Lung microvascular endothelial cell (primary cell): ENCODE results near the gene DECR2. TPM values are rescaled to one million over a fixed set of nuclear protein-coding genes. Genes with fewer than 3 reads are reported as not detected.
A peak's percentile ranks its signal among the peaks of the same experiment; 100 is the strongest.

ENCODE experiments used
- DNase-seq, 2 donors: peaks; one replicate each; pipeline versions ENCODE4 v3.0.0 to v3.0.0-alpha.2; 2010; ENCODE audit warnings: low read depth in 2 of 2
- total RNA-seq: library from RNA; depleted of rRNA; stranded (reverse); fragments of >200 nt; gene quantifications from 2 replicates; pipeline ENCODE4 v1.2.1, GENCODE V29; 2014

DECR2 gene
- total RNA-seq, 1 donor from 2014 or later, result 9.3 TPM

GRCh38 chr16:440627-441026 lies 38.9 kb downstream of the DECR2 start:
- peak in 1 of 2 donors; percentile 24 for DNase-seq

DNA sequence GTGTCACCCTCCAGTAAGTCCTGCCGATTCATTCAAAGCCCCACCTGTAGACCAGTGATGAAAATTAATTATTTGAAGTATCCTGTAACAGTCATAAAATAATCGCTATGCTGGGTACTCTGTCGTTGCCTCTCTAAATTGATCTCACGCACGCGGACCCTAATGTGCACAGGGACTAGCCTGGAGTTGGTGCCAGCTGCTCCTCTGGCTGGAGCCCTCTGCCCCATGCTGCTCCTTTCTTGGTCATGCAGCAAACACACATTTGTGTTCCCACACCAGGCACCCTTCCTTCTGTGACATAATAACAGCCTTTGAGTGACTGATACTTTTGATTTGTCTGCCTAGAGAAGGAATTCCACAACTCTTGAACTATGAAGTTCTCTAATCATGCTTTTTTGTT lies 39.8 kb downstream of the DECR2 start:
- no peak for DNase-seq

- no peak for DNase-seq
Observed at GRCh38 chr16:442976-443375, 41.3 kb downstream of the DECR2 start.

DNA sequence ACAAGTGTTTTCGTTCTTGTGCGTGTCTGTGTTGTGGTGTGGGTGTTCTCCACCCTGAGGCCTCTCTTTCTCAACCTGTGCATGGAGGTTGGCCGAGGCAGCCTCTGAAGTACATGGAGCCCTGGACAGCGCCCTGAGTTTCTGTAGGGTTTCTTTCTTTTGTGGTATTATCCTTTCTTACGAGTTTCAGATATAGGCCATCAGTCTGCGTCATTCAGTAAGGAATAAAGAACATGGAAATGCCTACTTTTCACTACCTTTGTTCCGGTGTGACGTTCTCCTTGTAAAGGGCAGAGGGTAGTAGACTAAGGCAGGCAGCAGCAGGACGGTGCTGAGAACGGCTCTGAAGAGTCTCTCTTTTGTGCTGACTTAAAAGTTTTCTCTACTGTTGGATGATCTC lies 42.3 kb downstream of the DECR2 start:
- DNase-seq, result no peak

DNA sequence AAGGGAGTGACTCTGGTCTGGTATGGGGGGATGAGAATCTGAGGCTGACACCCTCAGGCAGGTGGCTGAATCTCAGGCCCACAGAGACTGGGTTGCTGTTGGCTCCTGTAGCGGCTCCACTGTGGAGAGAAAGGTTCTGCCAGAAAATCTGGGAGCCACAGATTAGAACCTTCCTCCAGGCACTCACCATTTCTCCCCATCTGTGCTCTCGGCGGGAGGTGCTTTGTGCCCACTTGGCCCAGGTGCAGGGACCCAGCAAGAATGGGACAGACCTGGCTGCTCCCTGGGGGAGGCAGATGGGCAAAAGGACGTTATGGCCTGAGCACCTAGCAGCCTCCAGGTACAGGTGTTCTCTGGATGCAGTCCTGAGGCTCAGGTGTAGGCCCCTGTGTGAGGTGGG lies 43.9 kb downstream of the DECR2 start:
- DNase-seq, result no peak

DNA sequence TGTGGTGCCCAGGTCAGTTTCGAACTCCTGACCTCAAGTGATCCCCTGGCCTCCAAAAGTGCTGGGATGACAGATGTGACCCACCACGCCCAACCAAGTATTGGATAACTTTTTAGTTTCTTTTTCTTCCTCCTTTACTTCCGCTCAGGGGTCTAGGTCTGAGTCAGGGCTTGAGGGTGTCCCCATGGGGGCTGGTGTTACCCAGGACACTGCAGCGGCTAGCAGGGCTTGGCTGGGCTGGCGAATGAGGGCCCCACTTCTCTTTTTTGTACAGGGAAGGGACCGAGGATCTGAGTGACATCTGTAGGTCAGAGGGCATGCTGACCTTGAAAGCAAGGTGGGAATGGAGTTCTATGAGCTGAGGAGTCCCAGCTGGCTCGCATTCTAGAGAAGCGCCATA lies 48.7 kb downstream of the DECR2 start:
- no peak for DNase-seq

GRCh38 chr16:450785-451512 lies 49.3 kb downstream of the DECR2 start:
- DNase-seq, result peak in 1 of 2 donors; percentile 39

DNA sequence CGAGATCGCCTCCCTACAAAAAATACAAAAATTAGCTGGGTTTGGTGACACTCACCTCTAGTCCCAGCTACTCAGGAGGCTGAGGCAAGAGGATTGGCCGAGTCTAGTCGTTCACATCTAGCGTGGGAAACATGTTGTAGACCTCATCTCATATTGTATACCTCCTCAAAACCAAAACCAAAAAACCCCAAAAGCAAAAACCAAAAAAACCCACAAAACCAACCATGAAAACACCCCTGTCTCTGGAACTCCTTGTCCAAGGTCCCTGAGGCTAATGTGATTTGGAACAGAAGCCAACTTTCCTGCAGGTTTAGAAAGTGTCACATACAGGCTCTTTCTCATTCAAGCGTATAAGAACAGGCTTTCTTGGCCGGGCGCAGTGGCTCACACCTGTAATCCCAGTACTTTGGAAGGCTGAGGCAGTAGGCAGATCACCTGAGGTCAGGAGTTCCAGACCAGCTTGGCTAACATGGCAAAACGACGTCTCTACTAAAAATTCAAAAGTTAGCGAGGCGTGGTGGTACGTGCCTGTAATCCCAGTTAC lies 52.8 kb downstream of the DECR2 start:
- DNase-seq, result no peak

DNA sequence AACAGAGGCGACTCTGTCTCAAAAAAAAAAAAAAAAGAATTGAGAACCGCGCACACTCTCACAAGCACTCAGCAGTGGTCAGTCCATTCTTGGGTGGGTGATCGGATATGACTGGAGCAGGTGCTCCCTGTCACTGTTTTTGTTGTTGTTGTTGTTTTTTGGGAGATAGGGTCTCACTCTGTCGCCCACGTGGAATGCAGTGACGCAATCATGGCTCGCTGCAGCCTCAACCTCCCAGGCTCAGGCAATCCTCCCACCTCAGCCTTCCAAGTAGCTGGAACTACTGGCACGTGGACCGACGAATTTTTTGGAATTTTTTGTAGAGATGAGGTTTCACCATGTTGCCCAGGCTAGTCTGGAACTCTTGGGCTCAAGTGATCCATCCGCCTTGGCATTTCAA lies 53.8 kb downstream of the DECR2 start:
- DNase-seq, result no peak

- peak; percentile 45 to 80 for DNase-seq
Observed at GRCh38 chr16:456891-457483, 55.3 kb downstream of the DECR2 start.

- DNase-seq, result peak; percentile 85 to 97
Observed at GRCh38 chr16:457732-458400, 56.2 kb downstream of the DECR2 start.

DNA sequence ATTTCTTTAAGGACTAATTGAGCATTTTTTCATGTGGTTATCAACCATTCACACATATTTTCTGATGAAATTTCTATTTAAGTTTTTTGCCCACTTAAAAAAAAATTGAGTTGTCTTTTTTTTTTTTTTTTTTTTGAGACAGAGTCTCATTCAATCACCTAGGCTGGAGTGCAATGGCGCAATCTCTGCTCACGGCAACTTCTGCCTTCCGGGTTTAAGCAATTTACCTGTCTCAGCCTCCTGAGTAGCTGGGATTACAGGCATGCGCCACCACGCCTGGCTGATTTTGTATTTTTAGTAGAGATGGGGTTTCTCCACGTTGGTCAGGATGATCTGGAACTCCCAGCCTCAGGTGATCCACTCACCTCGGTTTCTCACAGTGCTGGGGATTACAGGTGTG lies 58.1 kb downstream of the DECR2 start:
- DNase-seq, result no peak

DNA sequence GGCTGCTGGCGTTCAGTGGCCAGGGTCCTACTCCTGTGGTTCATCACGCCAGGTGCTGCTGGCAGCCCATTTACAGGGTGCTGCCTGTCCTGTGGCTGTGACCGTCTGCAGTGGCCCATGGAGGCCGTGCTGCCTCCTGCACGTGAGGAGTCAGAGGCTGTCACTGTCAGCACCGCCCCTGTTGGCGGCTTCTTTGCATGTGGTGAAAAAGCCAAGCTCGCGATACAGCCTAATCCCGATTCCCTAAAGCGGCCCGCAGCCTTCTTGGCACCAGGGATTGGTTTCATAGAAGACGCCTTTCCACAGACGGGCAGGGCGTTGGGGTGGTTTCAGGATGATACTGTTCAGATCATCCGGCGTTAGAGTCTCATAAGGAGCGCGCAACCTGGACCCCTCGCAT lies 59.1 kb downstream of the DECR2 start:
- DNase-seq, result no peak

Other genes starting within 250 kb of the DECR2 start
- gene HBZ, start 249.2 kb upstream of the DECR2 start, total RNA-seq, result not detected in 2 replicates
- gene HBM, start 235.9 kb upstream of the DECR2 start, total RNA-seq, result not detected in 2 replicates
- gene HBA2, start 229.0 kb upstream of the DECR2 start, total RNA-seq, result not detected in 2 replicates
- gene HBA1, start 225.2 kb upstream of the DECR2 start, total RNA-seq, result not detected in 2 replicates
- gene HBQ1, start 221.4 kb upstream of the DECR2 start, total RNA-seq, result 0.65 TPM in 1 of 2 replicates, not detected in the other
- gene LUC7L, start 172.4 kb upstream of the DECR2 start, total RNA-seq, result 19.6 and 28.2 TPM in 2 replicates
- 38.6 and 41.5 TPM in 2 replicates for gene FAM234A, start 167.1 kb upstream of the DECR2 start, total RNA-seq
- gene RGS11, start 125.9 kb upstream of the DECR2 start, total RNA-seq, result 0.20 and 0.44 TPM in 2 replicates
- under 0.01 and 0.22 TPM in 2 replicates for gene ARHGDIG, start 121.3 kb upstream of the DECR2 start, total RNA-seq
- not detected in 2 replicates for gene PDIA2, start 118.7 kb upstream of the DECR2 start, total RNA-seq
- gene AXIN1, start 49.2 kb upstream of the DECR2 start, total RNA-seq, result 10.2 and 15.9 TPM in 2 replicates
- 70.8 and 80.6 TPM in 2 replicates for gene MRPL28, start 31.3 kb upstream of the DECR2 start, total RNA-seq
- 78.7 and 110 TPM in 2 replicates for gene PGAP6, start 19.9 kb upstream of the DECR2 start, total RNA-seq
- 30.4 and 55.6 TPM in 2 replicates for gene NME4, start 4.7 kb upstream of the DECR2 start, total RNA-seq
- gene RAB11FIP3, start 23.8 kb downstream of the DECR2 start, total RNA-seq, result 21.1 and 36.3 TPM in 2 replicates
- gene CAPN15, start 125.8 kb downstream of the DECR2 start, total RNA-seq, result 15.5 and 20.2 TPM in 2 replicates
- gene PRR35, start 158.5 kb downstream of the DECR2 start, total RNA-seq, result not detected in 2 replicates
- gene NHLRC4, start 165.1 kb downstream of the DECR2 start, total RNA-seq, result 2.0 and 2.4 TPM in 2 replicates
- gene PIGQ, start 168.1 kb downstream of the DECR2 start, total RNA-seq, result 14.2 and 20.2 TPM in 2 replicates
- 6.8 and 10.9 TPM in 2 replicates for gene RAB40C, start 188.2 kb downstream of the DECR2 start, total RNA-seq
- under 0.01 and 0.20 TPM in 2 replicates for gene WFIKKN1, start 229.1 kb downstream of the DECR2 start, total RNA-seq
- 64.5 and 74.0 TPM in 2 replicates for gene METTL26, start 234.4 kb downstream of the DECR2 start, total RNA-seq
- 10.5 and 11.9 TPM in 2 replicates for gene MCRIP2, start 239.9 kb downstream of the DECR2 start, total RNA-seq
- 4.2 and 6.1 TPM in 2 replicates for gene WDR90, start 247.5 kb downstream of the DECR2 start, total RNA-seq